ENCODE results near the gene SOX2.

The SOX2 gene

GRCh38 chr3:181719991-181720680 is 8.4 kb downstream of the SOX2 start:
- no peak for DNase-seq
- in situ Hi-C loops (cut with MboI; ENCODE audit: low pct_unique_long_range_greater_than_20kb, low sequenced_read_pairs) = no loop called here

- no peak for DNase-seq
- in situ Hi-C loops (cut with MboI; ENCODE audit: low pct_unique_long_range_greater_than_20kb, low sequenced_read_pairs) = no loop called here
Measured at GRCh38 chr3:181721046-181721875, 9.5 kb downstream of the SOX2 start.

- in situ Hi-C loops (cut with MboI; ENCODE audit: low pct_unique_long_range_greater_than_20kb, low sequenced_read_pairs) = no loop called here
- no peak for DNase-seq
Measured at GRCh38 chr3:181722156-181722555, 10.4 kb downstream of the SOX2 start.

GRCh38 chr3:181722766-181723425 is 11.2 kb downstream of the SOX2 start:
- in situ Hi-C loops (cut with MboI; ENCODE audit: low pct_unique_long_range_greater_than_20kb, low sequenced_read_pairs) = no loop called here
- DNase-seq = no peak

GRCh38 chr3:181723625-181724191 is 12.0 kb downstream of the SOX2 start:
- in situ Hi-C loops (cut with MboI; ENCODE audit: low pct_unique_long_range_greater_than_20kb, low sequenced_read_pairs) = no loop called here

GRCh38 chr3:181724192-181724965 is 12.7 kb downstream of the SOX2 start:
- in situ Hi-C loops (cut with MboI; ENCODE audit: low pct_unique_long_range_greater_than_20kb, low sequenced_read_pairs) = no loop called here
- DNase-seq = no peak

More at GRCh38 chr3:181723625-181724191, 12.0 kb downstream of the SOX2 start:
- DNase-seq = no peak

GRCh38 chr3:181725131-181725731 is 13.5 kb downstream of the SOX2 start:
- in situ Hi-C loops (cut with MboI; ENCODE audit: low pct_unique_long_range_greater_than_20kb, low sequenced_read_pairs) = no loop called here
- no peak for DNase-seq

- in situ Hi-C loops (cut with MboI; ENCODE audit: low pct_unique_long_range_greater_than_20kb, low sequenced_read_pairs) = no loop called here
- DNase-seq = no peak
Measured at GRCh38 chr3:181725830-181726229, 14.1 kb downstream of the SOX2 start.

GRCh38 chr3:181726351-181727330 is 14.9 kb downstream of the SOX2 start:
- no peak for DNase-seq
- in situ Hi-C loops (cut with MboI; ENCODE audit: low pct_unique_long_range_greater_than_20kb, low sequenced_read_pairs) = no loop called here

GRCh38 chr3:181727341-181728032 is 15.8 kb downstream of the SOX2 start:
- in situ Hi-C loops (cut with MboI; ENCODE audit: low pct_unique_long_range_greater_than_20kb, low sequenced_read_pairs) = no loop called here
- DNase-seq = no peak

- in situ Hi-C loops (cut with MboI; ENCODE audit: low pct_unique_long_range_greater_than_20kb, low sequenced_read_pairs) = no loop called here
- DNase-seq = no peak
Measured at GRCh38 chr3:181728470-181729340, 17.0 kb downstream of the SOX2 start.

- DNase-seq = no peak
- in situ Hi-C loops (cut with MboI; ENCODE audit: low pct_unique_long_range_greater_than_20kb, low sequenced_read_pairs) = no loop called here
Measured at GRCh38 chr3:181729341-181729869, 17.7 kb downstream of the SOX2 start.

- DNase-seq = no peak
- in situ Hi-C loops (cut with MboI; ENCODE audit: low pct_unique_long_range_greater_than_20kb, low sequenced_read_pairs) = no loop called here
Measured at GRCh38 chr3:181730316-181730715, 18.6 kb downstream of the SOX2 start.

- in situ Hi-C loops (cut with MboI; ENCODE audit: low pct_unique_long_range_greater_than_20kb, low sequenced_read_pairs) = no loop called here
- no peak for DNase-seq
Measured at GRCh38 chr3:181730934-181731333, 19.2 kb downstream of the SOX2 start.

GRCh38 chr3:181735911-181736310 is 24.2 kb downstream of the SOX2 start:
- no peak for DNase-seq
- in situ Hi-C loops (cut with MboI; ENCODE audit: low pct_unique_long_range_greater_than_20kb, low sequenced_read_pairs) = no loop called here

GRCh38 chr3:181738551-181738950 is 26.8 kb downstream of the SOX2 start:
- DNase-seq = no peak
- in situ Hi-C loops (cut with MboI; ENCODE audit: low pct_unique_long_range_greater_than_20kb, low sequenced_read_pairs) = no loop called here

Data from KBM-7 (cell line).